LoVo (cell line): ENCODE results near the gene WWTR1.

Source experiments
- DNase-seq: peaks from one replicate; pipeline ENCODE4 v3.0.0-alpha.2; 2016; ENCODE audit warnings: low spot score

The WWTR1 gene

DNA sequence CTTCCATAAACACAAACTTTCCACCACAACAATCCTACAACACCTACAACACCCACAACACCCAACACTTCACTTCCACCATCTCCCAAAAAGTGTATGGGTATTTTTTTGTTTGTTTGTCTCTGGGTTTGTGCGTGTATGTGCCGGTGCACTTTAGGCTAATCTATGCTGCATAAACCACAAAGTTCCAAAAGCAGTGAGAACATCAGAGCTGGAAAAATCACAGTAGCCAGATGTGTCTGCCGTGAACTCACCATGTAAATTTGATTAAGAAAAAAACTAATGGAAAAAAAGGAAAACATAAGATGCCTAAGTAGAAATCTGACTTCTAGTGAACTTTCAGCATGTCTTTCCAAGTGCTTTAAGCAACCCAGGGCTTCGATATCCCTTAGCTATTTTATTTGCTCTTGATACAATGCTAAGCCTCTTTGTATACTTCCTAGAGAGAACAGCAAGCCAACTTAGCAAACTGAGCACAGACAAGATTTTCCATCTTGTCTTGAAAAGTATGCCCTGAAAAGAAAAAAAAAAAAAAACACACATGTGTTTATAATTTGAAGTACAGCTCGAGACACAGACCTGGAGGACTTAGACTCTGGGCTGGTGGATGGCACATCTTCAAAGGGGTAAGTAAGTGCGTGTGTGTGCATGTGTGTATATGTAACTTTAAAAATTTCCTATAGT, 91.4 kb downstream of the WWTR1 start:
- DNase-seq: no peak

- DNase-seq: no peak
Measured at GRCh38 chr3:149564079-149564478, 93.7 kb downstream of the WWTR1 start.

DNA sequence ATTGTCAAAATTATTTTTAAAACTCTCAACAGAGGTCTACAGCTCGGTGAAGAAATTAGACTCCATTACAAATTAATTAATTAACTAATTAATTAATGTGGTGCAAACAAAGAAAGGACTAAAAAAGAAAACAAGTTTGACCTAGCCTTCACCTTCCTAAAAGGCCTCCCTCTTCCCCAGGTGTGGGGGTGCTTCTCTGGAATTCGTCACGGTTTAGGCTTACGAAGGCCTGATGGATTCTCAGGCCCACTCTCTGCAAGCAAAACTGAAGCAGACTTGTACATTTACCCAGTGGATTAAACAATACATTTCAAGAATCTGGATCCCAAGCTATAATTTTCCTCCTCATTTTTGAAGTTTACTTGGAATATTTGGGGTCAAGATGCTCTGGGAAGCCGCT, 94.7 kb downstream of the WWTR1 start:
- no peak for DNase-seq

DNA sequence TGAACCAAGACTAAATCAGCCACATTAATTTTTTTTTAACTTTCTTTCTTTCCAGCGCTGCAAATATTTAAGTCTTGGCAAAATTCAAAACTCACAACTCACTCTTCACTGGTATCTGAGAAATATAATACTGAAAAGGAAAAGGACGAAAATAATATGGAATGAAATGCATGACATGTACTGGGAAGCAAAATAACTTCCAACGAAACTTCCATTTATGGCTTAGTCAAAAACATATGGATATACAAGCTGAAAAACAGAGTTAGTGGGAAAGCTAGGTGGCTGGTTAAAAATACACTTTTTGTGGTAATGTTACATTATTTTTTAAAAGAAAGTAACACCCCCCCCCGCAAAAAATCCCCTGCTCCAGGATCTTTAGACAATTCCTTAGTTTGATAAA, 97.2 kb downstream of the WWTR1 start:
- DNase-seq: no peak

DNA sequence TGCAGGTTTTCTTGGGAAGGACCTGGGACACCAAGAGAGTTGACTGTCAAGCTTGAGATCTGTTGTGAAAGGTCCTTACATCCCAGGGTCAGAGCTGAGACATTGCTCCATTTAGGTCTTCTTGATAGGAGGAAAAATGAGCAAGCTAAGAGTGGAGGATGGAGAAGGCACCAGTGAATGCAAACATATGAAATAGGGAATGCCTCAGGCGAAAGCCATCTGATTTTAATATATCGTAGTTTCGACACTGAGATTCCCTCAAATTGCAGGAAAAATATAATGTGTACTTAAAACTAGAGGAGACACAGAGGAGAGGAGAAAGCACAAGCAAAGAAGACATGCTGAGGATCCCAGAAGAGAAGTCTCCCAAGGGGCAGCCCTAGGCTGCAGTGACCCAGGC, 97.8 kb downstream of the WWTR1 start:
- DNase-seq: no peak

DNA sequence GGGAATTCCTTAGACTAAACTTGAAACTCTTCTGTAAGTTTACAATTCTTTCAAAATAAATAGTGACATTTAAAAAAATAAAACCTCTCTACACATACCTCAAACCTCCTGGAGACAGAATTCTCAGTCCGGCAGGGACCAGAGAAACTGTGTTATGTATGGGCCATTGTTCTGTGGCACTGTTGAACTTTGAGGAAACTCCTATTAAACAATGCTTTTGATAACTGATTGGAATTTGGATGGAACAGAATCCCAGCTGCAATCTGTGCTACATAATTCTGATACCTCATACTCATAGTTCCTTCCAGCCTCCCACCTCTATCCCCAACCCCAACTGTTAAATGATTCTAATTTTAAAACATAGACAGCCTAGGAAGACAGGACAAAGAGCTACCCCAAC, 98.3 kb downstream of the WWTR1 start:
- no peak for DNase-seq

DNA sequence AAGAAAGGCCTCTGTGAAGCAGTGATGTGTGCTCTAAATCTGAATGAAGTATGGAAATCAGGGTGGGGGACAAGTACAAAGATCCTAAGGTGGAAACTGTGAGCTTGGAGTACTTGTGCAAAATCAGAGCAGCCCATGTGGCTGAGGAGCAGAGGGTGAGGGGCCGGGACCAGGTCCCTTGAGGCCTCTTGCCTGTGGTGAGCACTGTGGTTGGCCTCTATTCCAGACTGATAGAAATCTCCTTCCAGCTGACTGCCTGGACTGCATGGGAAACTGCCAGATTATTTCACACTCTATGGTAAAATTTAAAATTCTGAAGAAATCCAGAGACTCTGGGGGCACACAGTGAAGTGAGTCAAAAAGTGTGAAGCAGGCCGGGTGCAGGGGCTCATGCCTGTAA, 101.9 kb downstream of the WWTR1 start:
- DNase-seq: no peak

- peak; percentile 76 for DNase-seq
Measured at GRCh38 chr3:149554826-149555225, 103.0 kb downstream of the WWTR1 start.

DNA sequence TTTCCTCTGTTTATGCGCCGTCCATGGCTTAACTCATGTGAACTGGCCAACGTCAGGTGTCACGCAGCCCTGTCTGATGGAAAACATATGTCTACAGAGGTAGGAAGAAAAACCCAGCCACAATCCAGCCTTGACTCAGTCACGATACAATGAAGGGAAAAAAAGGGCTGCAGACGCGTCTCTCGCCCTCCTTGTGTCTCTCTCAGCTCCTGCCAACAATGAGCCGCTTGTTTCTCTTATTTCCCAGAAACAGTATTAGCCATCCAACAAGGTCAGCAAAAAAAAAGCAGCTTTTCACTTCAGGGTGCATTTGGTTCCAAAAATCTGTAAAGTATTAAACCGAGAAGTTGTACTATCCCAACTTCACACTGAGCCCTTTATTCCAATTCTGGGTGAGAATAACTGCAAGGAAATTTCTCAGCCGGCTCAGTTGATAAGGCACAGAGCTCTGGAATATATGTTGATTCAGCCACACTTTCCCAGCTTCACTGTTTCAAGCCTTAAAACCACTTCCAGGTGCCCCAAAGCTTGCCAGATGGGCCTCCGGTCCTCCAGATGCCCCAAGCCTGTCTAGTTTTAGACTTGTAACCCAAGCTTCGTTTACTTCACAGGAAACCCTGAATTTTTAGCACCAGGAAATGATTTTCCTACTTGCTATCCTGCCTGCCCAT, 103.9 kb downstream of the WWTR1 start:
- no peak for DNase-seq

GRCh38 chr3:149552700-149553099, 105.1 kb downstream of the WWTR1 start:
- no peak for DNase-seq

DNA sequence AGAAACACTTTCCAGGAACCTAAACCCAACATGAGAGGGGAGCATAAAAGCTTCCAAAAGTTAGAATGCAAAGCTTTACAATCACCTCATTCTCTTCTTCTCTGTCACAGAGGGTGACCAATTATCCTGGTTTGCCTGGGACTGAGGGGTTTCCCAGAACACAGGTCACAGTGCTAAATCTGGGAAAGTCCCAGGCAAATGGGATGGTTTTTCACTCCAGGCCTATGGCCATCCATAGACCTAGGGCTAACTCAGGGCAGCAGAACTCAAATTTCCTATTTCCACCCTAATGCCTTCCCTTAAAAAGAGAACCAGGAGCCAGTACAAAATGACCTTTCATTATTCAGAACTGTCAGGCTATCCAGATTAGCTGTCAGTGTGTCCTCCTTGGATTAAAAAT, 106.3 kb downstream of the WWTR1 start:
- no peak for DNase-seq

- DNase-seq: no peak
Measured at GRCh38 chr3:149548669-149549065, 109.2 kb downstream of the WWTR1 start.

- DNase-seq: no peak
Measured at GRCh38 chr3:149547954-149548668, 109.7 kb downstream of the WWTR1 start.

DNA sequence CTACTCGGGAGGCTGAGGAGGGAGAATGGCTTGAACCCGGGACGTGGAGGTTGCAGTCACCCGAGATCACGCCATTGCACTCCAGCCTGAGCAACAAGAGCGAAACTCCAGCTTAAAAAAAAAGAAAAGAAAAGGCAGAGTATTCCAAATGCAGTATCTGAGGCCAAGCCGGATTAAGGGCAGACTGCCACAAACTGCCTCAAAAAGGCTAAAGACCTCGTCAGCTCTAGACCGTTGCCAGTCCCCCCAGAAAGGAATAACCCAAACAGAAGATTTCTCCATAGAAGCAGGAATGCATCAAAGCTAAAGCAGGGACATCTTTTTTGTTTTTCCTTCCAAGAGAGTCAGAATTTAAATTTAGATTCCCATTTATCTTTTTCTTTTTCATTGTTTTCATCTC, 110.4 kb downstream of the WWTR1 start:
- no peak for DNase-seq

- no peak for DNase-seq
Measured at GRCh38 chr3:149545049-149545448, 112.8 kb downstream of the WWTR1 start.

GRCh38 chr3:149542375-149543312, 115.2 kb downstream of the WWTR1 start:
- DNase-seq: no peak

- no peak for DNase-seq
Measured at GRCh38 chr3:149541091-149541491, 116.7 kb downstream of the WWTR1 start.

- no peak for DNase-seq
Measured at GRCh38 chr3:149538371-149538770, 119.5 kb downstream of the WWTR1 start.

DNA sequence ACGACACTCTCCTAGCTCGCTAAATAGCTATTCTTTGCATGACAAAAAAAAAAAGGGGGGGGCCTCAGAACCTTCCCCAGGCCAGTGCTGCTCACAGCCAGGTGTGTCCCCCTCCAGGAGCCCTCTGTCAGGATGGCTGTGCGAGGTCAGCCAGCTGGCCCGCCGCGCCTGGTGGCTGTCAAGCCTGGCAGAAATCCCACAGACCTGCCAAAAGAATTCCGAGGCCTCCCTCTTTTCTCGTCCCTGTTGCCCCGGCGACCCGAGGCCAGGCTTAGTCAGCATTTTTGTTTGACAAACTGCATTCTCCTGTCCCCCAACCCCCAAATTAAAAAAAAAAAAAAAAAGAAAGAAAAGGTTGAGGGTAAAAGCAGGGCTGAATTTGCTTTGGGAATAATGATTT, 121.4 kb downstream of the WWTR1 start:
- no peak for DNase-seq

DNA sequence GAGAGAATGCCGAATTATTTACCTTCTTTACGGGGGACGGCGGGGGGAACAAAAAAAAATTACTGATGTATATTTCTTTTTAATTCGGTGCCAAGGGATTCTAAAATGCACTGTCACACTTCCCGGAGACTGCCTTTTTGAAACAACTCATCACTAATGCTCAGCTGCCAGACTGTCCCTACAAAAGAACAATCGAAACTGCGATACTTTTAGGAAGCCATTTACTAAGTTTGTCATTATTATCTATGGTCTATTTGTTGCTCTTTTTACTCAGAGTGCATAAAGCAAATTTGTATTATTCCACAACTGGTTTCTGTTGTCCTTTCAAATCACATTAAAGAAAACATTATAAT, 122.5 kb downstream of the WWTR1 start:
- no peak for DNase-seq

GRCh38 chr3:149534671-149535332, 123.0 kb downstream of the WWTR1 start:
- DNase-seq: no peak

DNA sequence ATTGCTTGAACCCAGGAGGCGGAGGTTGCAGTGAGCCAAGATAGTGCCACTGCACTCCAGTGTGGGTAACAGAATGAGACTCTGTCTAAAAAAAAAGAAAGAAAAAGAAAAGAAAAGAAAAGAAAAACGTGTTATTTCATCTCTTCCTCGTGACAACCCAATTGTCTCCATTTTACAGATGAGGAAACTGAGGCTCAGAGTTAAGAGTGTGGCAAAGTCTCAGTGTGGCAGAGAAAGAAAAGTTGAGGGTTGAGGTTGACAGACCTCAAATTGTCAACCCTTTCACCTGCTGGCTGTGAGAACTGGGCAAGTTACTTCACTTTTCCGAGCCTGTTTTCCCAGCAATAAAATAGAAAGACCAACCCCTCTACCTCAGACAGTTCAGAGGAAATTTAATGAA, 123.7 kb downstream of the WWTR1 start:
- DNase-seq: no peak
